ENCODE results near the gene MTERF1. TPM values are rescaled to one million over a fixed set of nuclear protein-coding genes. Genes with fewer than 3 reads are reported as not detected.
A peak's percentile ranks its signal among the peaks of the same experiment; 100 is the strongest.

Gene MTERF1
- total RNA-seq, 1 donor from 2014 or later: 11.9 TPM

DNA sequence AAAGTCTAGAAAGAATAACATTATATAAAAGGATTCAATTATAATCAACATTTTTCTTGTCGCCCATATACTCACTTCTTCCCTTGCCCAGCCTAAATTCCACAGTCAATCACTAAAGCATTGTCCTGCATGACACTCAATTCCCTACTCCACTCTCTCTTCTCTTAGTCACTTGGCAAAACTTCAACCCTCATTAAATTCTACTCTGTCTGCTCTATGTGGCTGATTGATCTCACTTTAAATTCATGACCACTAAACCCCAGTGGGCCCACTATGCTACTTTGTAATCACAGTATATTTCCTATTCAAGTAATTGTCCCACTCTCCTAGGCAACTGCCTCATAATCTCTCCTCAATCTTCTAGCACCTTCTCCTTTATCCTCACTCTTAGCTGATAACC, 54.1 kb downstream of the MTERF1 start:
- H3K27ac Mint-ChIP-seq (ENCODE audit: unreplicated experiment): peak overlapping the region; percentile 0

DNA sequence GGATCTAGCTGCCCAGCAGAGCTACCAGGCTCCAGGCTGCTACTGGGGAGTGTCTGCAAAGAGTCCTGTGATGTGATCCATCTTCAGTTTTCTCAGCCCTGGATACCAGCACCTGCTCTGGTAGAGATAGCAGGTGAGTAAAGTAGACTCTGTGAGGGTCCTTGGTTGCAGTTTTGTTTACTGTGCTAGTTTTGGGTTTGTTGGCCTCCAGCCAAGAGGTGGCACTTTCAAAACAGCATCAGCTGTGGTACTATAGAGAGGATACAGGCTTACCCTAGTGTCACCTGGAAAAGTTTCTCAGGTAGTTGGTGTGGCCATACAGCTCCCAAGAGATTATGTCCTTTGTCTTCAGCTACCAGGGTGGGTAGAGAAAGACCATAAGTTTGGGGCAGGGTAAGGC, 56.3 kb downstream of the MTERF1 start:
- H3K4me1 Mint-ChIP-seq: no peaks in the 10 kb centered on the region
- peaks cover 17% of the 10 kb centered on the region for H3K9me3 Mint-ChIP-seq
- no peak for DNase-seq (ENCODE audit: low read depth, low spot score)
- H3K27ac Mint-ChIP-seq (ENCODE audit: unreplicated experiment): no peak overlapping the region
- TF ChIP-seq CTCF (conservative IDR thresholded peaks at IDR 0.05): no peak
- H3K4me3 Mint-ChIP-seq: no peak overlapping the region
- no peaks in the 10 kb centered on the region for H3K27me3 Mint-ChIP-seq (ENCODE audit: low read depth)
- peaks cover 20% of the 10 kb centered on the region for H3K36me3 Mint-ChIP-seq (ENCODE audit: low read depth)

More for the DNA sequence above, 54.1 kb downstream of the MTERF1 start:
- Mint-ChIP-seq H3K36me3 (ENCODE audit: low read depth) (peaks cover 16% of the 10 kb centered on the region), H3K9me3 (peaks cover 8% of the 10 kb centered on the region), H3K4me3 (no peak overlapping the region), H3K27me3 (ENCODE audit: low read depth) (no peaks in the 10 kb centered on the region), H3K4me1 (no peaks in the 10 kb centered on the region)
- no peak for DNase-seq (ENCODE audit: low read depth, low spot score)
- TF ChIP-seq CTCF (conservative IDR thresholded peaks at IDR 0.05): no peak

Other genes starting within 250 kb of the MTERF1 start
- gene AKAP9, start 60.2 kb upstream of the MTERF1 start, total RNA-seq: 32.0 and 35.8 TPM in 2 replicates

Data from neural crest cell (in vitro differentiated cells).